Forelimb muscle (tissue), 1 donor: Measurements from ENCODE around the gene NCBP2. TPM values are rescaled to one million over a fixed set of nuclear protein-coding genes. Genes with fewer than 3 reads are reported as not detected.

ENCODE experiments used
- DNase-seq: peaks from one replicate; pipeline ENCODE4 v3.0.0-alpha.2; 2013; ENCODE audit warnings: low read depth
- polyA plus RNA-seq: library from polyadenylated mRNA; unstranded; fragments of 120-200 nt; gene quantifications from one replicate; pipeline ENCODE4 v1.2.1, GENCODE V29; 2013; ENCODE audit not compliant: insufficient read length

NCBP2 gene
- polyA plus RNA-seq: 73.0 TPM

DNA sequence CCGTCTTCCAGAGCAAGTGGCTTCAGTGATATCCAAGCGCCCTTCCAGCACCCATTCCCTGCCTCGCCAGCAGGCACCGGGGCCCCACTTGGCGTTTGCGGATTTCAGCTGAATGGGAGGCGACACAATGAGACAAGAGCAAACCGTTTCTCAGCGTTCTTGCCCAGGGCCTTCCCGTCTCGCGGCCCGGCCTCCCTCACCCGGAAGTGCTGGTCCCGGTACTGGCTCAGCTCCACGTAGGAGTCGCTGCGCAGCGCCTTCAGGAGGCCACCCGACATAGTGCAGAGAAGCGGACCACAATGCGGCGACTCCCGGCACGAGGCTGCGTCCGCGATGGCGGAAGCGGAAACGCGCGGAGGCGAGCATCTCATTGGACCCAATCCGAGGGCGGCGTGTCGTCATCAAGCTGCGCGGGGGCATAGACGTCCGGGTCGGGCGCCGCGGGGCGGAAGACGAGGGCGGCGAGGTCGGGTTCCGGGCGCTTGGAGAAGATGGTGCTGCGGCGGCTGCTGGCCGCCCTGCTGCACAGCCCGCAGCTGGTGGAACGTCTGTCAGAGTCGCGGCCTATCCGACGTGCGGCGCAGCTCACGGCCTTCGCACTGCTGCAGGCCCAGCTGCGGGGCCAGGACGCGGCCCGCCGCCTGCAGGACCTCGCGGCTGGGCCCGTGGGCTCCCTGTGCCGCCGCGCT is at the start of gene NCBP2:
TSS of gene NCBP2 (minus strand) at position 303 of the 689 bp plus-strand sequence. CDS start at position 278, 25 bp downstream.
- peak; percentile 90 for DNase-seq

DNA sequence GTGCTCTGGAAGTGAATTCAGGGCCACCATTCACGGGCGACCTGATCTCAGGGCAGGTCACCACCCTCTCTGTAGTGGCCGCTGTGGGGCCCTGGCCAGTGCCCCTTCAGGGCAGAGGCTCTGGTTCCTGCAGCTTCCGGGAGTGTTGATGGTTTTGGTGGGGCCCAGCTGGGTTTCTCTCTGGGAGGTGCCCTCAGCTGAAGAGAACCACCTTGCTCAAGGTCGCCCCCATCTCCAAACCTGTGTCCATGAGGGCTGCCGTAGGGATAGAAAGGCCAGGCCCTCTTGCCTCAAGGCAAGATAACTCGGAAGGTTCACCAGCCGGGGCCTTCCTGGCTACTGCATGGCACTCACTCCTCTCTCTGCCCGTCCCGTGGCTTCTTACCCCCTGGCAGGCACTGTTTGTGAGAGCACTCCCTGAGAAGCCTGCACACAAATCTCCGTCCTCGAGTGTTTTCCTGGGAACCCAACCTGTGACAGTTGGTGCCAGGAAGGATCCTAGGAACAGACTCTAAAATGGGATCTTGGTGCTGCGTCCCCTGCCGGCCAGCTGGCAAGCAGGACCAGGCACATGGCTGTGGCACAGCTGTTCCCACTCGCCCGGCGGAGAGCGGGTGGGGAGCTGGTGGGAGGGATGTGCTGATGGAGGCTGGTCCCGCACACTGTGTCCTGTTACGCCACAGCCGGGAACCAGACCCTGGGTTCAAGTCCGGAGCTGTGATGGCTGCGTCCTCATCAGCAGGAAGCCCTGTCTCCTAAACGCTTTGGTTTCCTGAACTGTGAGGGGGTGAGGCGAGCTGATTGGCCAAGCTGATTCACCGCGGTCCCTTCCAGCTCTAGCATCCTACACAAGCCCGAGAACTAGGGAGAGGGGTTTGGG is 49.5 kb upstream of the NCBP2 start:
- no peak for DNase-seq

DNA sequence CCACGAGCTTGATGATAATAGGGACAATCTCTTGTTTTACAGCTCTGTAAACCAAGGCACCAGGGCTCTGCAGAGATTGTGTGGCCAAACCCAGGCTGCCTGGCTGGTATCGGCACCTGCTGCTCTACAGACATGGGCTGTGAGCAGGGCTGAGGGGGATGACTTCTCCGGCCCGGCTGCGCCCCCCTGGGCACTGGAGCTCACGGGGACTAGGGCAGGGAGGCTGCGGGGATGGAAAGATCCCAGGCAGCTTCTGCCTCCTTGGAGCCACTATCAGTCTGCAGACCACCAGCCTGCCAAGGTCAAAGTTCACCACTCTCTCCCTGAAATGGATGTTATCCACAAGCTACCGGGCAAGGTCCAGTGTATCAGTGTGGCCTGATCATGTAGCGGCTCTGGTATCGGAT is 48.3 kb upstream of the NCBP2 start:
- DNase-seq: no peak

DNA sequence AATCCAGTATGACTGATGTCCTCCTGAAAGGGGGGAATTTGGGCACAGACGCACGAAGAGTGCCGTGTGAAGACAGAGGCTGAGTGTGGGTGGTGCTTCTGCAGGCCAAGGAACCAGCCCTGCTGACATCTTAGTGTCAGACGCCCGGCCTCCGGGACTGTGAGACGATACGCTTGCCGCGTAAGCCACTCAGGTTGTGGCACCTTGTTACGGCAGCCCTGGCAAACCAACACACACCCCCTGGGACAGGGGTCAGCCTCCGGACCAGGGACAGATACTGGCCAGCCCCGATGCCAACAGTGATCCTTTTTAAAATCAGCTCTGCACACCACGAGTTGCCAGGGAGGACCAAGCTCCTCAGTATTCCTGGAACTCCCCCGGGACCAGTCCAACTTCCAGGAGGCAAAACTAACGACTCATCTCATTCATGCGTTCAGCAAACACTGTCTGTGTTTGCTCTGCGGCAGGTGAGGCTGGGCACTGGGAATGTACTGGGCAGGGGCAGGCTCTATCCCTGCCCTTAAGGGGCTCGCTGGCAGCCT is 47.5 kb upstream of the NCBP2 start:
- DNase-seq: no peak

DNA sequence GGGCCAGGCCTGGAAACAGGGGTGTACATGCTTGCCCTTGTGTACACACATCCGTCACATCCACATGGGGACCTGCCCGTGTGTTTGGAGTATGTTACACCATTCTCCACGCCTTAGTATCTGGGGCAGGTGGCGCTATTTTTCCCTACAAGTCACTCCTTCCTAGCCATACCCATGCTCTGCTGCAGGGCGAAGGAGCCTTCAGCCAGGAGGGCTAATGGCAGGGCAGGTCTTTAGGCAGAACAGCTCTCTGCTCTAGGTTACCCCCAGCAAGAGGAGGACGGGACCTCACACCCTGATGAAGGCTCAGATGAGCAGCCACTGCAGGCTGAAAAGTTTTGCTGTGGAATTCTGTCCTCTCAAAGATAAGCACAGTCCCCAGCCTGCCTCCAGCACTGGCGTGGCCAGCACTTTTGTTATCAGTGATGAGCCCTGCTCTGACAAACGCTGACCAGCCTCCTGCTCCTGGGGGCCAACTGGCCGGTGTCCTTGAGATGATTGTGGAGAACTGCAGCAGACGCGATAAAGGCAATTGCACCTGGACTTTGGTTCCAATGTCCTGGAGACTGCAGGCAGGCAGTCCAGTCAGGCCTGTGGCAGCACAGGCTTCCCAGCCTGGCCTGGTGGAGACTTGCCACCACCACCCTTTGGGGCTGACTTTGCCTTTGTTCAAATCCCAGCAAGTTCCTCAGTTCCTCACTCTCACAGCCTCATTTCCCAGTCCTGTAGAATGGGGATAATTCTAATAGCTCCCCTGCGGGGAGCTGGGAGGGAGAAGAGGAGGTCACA is 46.1 kb upstream of the NCBP2 start:
- no peak for DNase-seq

DNA sequence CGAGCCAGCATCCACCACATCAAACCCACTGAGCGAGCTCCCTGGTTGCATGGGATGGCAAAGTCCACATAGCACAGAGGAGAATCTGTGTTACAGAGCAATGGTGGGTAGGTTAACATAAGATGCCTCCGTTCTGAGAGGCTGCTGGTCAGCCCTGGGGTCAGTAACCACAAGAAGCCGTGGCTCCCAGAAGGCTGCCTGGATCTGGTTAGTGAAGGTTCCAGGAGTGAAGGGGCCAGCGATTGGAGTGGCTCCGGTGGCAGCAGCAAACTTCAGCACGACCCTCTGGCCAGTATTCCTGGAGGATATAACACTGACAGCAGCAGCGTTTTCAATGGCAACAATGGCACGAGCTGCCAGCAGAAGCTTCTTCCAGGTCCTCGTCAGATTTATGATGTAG is 44.7 kb upstream of the NCBP2 start:
- DNase-seq: no peak

DNA sequence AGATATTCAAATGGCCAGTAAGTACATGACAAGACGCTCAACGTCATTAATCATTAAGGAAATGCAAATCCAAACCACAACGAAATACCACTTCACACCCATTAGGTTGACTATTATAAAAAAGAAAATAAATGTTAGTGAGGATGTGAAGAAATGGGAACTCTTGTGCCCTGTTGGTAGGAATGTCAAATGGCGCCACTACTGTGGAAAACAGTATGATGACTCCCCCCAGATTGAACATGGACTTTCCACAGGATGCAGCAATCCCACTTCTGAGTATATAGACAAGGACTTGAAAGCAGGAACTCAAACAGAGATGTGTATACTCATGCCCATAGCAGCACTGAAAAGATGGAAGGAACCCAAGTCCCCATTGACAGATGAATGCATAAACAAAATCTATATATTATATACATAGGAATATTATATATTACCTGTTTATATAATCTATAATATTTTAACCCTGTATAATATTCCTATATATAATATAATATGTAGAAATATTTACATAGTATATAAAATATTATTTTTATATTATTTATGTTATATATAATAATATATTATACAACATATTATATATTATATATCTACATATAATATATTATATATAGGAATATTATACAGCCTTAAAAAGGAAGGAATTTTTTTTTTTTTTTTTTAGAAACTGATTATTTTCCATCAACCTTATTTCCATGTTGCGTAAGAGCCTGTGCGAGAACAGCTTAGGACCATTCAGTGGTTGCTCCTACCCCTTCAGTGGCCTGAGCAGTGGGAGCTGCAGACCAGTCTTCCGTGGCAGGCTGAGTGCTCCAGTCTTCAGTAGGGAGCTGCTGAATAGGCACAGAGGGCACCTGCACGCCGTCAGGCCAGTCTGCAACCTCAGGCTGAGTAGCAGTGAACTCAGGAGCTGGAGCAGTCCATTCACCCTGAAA is 43.9 kb upstream of the NCBP2 start:
- no peak for DNase-seq

DNA sequence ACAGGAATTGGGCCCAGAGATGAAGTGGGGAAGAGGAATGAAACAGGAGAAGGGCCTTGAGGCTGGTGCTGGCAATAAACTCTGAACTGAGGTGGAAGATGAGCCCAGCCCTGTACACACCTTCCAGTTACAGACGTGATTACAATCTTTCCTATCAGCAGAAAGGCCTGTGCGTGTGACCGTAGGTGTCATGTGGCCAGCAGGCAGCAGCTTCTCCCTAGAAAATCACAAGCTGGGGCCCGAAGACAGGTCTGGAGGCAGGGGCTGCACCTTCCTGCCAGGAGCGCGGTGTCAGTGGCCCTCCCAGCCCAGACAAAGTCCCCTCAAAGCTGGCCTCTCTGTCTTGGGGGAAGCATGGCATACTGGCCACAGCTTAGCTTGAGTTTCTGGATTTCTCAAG is 43.0 kb upstream of the NCBP2 start:
- DNase-seq: no peak

DNA sequence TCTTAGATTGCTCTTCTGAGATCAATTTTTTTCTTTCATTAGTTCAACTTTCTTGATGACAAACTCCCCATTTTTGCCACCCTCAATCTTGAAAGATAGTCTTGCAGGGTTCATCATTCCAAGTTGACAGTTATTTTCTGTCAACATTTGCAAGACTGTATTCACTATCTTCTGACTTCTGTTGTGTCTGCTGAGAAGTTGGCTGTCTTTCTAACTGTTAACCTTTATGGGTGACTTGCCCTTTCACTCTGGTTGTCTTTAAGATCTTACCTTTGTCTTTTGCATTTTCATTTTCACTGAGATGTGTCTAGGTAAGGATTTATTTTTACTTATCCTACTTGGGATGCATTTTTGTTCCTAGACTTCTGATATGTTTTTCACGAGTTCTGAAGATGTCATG is 40.9 kb upstream of the NCBP2 start:
- DNase-seq: no peak

DNA sequence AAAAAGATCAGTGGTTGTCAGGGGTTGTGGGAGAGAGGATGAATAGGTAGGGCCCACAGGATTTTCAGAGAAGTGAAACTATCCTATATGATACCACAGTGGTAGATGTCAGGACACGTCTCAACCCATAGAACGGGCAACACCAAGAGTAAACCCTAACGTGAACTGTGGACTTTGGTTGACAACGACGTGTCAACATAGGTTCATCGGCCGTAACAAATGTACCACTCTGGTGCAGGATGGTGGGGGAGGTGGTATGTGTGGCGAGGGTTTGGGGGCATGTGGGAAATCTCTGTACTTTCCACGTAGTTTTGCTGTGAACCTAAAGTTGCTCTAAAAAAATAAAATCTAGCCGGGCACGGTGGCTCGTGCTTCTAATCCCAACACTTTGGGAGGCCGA is 39.3 kb upstream of the NCBP2 start:
- no peak for DNase-seq

DNA sequence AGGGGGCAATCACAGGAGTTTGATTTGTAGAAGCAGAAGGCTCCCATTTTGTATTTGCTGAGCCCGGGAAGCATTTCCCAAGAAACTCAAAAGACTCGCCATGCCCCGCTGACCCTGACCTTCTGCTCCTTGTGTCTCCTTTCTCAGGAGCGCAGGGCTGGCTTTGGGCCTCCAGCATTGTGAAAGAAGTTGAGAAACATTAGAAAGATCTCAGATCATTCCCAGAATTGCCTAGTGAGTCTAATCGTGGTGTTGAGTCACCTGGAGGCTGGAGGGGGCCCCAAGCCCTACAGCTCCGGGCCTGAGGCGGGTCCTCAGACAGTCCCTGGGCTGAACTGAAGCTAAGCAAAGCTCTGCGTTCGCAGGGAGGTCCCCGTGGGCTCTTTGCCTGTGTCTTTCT is 37.2 kb upstream of the NCBP2 start:
- no peak for DNase-seq

DNA sequence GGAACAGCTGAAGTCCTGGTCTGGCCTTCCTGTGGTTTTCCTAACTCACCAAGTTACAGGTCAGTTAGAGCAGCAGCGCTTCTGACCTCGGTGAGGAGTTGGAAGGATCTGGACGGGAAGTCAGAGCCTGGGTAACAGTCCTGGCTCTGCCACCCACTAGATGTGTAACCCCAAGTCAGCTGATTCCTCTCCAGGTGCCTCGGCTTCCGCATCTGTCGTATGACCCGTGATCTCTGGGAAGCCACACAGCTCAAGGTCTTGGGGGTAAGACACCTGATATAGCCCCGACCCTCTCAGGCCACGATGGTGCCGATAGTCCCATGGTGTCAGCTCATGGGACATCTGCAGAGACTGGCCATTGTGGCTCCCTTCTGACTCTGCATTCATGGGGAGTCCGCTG is 34.6 kb upstream of the NCBP2 start:
- no peak for DNase-seq

DNA sequence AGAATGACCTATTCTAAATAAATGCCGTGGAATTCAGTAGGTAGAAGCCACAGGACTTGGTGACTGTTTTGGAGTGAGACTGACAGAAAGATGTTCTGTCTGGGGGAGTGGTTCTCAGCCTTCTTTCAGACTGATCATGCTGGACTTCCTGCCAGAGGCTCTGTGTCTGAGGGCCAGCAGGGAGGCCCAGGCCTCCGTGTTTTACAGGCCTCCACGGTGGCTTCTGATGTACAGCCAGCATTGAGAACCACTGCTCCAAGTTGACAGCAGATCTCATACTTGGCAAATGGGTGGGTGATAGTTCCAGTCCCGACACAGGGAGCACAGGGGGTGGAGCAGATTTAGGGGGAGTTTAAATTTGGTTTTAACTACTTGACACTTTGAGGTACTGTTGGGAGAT is 33.0 kb upstream of the NCBP2 start:
- no peak for DNase-seq

DNA sequence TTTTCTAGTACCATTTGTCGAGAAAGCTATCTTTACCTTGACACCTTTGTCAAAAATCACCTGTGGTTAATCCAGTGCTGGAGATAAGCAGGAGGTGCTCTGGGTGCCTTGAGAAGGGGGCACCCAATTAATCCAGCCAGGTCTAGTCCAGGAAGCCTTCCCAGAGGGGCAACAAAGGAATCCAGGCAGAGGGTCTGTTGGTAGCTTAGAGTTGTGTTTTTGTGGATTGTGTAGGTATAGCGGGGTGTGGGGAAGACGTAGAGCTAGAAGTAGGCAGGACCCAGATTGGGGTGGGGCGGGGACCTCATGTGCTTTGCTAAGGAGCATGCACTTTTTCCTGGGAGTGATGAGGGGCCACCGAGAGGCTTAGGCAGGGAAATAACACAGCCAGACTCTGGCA is 32.3 kb upstream of the NCBP2 start:
- DNase-seq: no peak

DNA sequence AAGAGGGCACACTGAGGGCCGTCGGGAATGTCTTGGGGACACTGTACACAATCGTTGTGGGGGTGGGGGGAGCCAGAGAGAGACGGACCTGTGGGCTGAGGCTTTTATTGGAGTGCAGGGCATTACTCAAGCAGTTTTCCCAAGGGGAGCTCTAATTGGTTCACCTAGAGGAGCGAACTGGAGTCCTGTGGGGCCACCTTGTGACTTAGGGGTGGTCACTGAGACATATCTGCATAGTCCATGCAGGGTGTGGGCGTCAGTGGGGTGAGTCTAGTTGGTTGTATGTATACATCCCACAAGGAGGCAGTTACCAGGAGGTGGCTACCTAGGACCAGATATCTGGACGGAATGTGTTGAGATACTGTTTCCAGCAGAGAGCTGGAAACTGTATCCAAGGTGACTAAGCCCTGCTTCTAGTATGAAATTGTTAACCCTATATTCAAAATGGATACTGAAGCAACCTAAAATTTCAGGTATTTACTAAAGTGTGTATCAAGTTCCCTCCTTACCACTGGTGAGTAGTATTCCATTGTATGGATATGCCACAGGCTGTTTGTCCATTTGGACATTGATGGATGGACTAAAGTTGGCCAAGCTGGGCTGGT is 28.9 kb upstream of the NCBP2 start:
- no peak for DNase-seq

DNA sequence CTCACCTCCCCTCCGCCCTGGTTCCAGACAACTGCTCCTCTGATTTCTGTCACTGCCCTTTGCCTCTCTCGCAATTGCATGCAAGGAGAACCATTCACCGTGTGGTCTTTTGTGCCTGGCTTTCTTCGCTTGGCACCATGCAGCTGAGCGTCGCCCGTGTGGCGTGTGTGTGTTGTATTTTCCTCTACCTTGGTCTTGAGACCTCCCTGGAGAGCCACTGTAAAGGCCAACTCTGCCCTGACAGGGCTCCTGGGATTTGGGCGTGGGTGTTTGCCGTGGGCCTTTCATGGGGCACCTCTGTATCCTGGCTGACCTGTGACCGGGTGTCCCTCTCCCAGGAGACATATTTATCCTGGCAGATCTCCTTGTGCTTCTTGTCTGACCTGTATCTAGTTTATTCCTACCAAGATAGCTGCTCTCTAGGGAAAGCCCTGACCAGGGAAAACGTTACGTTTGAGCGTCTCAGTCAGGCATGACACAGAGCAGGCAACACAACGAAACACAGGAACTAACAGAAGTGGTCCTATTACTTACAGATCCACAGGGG is 28.3 kb upstream of the NCBP2 start:
- DNase-seq: no peak

DNA sequence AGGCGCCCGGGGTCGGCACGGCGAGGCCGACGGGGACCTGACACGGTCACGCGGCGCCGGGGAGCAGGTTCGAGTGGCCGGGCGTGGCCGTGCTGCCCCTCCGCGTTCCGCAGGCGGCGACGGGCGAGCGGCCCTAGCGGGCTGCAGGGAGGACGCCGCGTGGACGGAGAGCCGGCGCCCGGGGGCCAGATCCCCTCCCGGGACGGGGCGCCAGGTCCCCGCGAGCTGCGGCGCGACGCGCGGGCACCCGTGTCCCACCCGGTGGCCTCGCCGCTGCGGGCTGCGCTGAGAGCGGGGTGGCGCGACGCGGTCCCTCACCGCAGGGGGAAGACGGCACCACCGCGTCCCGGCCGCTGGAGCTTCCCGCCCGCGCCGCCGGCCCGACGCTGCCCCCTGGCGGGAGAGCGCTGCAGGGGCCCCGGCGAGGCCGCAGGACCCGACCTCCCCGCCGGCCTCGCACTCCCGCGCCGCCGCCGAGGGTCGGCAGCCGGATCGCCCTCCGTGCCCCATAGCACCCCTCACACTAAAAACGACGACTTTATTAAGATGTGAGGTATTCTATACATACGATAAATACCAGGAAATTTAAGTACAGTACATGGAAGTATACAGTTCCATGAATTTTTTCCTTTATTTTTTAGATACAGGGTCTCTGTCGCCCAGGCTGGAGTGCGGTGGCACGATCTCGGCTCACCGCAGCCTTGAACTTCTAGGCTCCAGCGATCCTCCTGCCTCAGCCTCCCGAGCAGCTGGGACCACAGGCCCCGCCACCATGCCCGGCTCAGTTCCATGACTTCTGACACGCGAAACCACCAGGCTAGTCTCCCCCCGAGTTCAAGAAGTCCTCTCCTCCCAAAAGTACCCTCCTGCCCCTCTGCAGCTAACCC is 27.6 kb upstream of the NCBP2 start:
- DNase-seq: no peak

DNA sequence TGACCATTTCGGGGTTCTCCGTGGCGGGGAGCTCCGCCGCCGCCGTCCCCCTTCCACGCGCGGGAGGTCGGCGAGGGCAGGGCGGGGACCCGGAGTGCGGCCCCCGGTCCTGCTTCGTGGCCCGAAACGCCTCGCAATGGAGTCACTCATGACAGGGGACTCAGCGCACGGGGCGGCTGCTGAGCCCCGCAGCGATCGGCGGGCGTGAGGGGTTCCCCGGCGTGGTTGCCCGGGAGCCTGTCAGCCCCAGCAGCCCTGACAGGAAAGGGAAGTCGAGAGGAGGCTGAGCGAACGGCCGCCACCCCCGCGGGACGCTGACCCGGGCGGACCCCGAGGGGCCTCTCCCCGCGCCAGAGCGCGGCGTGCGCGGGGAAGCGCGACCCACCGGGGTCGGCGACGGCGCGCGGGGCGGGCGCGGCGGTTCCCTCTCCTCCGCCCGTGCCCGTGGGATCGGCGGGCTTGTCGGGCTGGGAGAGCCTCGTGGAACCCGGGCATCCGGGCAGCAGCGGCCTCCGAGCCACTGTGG is 26.9 kb upstream of the NCBP2 start:
- DNase-seq: no peak
